Stimulated activated CD8-positive, alpha-beta memory T cell treated with anti-CD3 and anti-CD28 coated beads, Interleukin-15, amount 100 ng/mL, for 24 hours (primary cell): ENCODE results near the gene PLEKHA4.
A peak's percentile ranks its signal among the peaks of the same experiment; 100 is the strongest.
"Not testable (repeated sequence)": the region's sequence is repeated elsewhere in the genome, so short reads cannot be mapped to it uniquely, and the experiment has no call there.

ENCODE experiments used
- DNase-seq: peaks from one replicate; pipeline ENCODE4 v3.0.0-alpha.2; 2020; ENCODE audit warnings: low read depth

Gene PLEKHA4

DNA sequence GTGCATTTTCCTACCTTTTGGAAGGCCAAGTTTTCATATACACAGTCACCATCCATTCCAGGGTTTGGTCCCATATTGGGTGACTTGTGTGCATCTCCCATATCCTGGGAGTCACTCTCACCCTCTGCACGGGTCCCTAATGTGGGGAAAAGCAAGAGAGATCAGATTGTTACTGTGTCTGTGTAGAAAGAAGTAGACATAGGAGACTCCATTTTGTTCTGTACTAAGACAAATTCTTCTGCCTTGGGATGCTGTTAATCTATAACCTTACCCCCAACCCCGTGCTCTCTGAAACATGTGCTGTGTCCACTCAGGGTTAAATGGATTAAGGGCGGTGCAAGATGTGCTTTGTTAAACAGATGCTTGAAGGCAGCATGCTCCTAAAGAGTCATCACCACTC, 21.1 kb upstream of the PLEKHA4 start:
- not testable (repeated sequence) for DNase-seq

DNA sequence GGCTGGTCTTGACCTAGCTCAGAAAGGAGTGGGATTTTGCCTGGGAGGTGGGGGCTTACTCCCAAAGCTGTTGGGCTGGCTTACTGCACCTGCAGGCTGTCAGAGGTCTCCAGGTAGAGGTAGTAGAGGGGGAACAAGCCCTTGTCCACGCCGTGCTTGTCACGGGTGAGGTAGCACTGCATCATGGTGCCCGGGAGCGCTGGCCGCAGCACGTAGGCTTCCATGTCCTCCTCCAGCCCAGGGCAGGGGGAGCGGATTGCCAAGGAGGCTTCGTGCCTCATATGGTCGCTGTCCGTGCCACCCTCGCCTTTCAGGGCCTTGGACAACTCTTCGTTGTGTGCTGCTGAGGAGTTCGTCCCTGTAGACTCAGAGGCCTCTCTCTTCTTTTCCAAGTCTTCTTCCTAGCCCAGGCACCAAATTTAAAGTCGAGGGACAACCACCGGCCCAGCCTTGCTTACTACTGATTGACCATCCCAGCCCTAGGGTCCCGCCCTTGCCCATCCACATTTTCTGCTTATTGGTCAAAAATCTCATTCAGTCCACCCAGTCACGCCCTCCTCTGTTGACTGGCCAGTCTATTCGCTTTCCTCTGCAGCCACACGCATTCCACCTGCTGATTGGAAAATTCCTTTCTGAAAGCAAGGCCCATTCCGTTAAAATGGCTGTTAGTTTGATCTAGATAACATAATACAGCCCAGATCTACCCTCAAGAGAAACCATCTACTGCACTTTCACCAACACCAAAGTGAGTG, 19.6 kb upstream of the PLEKHA4 start:
- DNase-seq = no peak

DNA sequence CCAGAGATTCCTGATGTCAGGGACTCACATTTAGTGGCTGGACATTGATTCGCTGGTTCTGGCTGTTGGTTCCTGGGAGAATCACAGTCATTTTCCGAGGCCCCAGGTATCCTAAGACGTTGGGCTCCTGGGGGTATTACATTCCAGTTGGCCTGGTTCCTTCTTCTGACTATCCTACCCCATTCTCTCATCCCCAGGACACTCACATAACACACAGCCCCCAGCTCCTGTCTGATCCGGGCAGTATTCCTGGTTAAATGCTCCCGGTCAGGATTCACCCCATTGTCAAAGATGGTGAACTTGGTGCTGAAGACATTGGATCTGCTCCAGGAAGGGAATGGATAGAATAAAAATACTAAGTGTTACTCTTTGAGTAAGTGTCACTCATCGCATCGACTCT, 15.3 kb upstream of the PLEKHA4 start:
- no peak for DNase-seq

DNA sequence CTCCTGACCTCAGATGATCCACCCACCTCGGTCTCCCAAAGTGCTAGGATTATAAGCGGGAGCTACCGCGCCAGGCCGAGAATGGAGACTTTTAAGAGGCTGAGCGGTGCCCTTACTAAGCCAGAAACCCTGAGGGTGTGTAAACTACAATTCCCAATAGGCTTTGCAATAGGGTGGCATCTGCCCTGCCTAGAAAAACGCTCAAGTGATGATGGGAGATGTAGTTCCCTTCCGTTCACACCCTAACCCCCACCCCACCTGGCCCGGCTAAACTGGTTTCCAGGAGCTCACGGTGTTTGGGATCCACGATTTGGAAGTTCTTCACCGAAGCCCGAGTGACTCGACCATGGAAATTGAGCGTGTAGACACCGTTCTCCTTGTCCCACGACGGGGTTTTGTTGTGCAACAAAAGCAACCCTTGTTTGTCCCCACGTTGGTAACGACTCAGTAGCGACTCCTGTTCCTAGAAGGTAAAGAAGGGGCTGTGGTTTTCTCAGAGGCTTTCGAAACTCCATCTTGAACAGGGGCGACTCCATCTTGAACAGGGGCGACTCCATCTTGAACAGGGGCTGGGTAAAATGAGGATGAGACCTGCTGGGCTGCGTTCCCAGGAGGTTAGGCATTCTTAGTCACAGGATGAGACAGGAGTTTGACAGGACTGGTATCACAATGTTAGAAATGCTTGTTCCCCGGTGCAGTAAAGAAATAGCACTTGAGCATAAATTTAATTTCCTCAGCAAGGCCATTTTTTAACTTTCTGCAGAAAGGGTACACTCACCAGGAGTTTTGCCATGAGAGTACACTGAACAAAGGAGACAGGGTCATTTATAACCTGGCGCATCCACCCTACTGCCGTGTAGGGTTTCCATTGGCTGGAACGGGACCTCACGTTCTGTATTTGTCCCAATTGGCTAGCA, 13.6 kb upstream of the PLEKHA4 start:
- no peak for DNase-seq

DNA sequence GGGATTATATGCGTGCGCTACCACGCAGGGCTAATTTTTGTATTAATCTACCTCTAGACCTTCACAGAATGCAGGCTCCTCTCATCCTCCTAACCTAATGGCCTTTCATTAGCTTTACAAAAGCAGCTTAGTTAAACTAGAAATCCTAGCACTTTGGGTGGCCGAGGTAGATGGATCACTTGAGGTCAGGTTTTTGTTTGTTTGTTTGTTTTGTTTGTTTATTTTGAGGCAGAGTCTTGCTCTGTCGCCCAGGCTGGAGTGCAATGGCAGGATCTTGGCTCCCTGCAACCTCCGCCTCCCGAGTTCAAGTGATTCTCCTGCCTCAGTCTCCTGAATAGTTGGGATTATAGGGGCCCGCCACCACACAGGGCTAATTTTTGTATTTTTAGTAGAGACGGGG, 11.3 kb upstream of the PLEKHA4 start:
- not testable (repeated sequence) for DNase-seq

DNA sequence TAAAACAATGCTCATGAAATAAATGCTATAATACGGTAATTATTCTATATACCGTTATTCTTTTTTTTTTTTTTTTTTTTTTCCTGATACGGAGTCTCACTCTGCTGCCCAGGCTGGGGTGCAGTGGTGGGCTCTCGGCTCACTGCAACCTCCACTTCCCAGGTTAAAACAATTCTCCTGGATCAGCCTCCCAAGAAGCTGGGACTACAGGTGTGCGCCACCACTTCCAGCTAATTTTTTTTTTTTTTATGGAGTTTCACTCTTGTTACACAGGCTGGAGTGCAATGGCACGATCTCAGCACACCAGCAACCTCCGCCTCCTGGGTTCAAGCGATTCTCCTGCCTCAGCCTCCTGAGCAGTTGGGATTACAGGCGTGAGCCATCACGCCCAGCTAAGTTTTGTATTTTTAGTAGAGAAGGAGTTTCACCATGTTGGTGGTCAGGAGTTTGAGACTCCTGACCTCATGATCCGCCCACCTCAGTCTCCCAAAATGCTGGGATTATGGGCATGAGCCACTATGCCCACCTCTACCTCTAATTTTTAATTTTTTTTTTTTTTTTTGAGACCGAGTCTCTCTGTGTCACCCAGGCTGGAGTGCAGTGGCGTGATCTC, 10.7 kb upstream of the PLEKHA4 start:
- no peak for DNase-seq

DNA sequence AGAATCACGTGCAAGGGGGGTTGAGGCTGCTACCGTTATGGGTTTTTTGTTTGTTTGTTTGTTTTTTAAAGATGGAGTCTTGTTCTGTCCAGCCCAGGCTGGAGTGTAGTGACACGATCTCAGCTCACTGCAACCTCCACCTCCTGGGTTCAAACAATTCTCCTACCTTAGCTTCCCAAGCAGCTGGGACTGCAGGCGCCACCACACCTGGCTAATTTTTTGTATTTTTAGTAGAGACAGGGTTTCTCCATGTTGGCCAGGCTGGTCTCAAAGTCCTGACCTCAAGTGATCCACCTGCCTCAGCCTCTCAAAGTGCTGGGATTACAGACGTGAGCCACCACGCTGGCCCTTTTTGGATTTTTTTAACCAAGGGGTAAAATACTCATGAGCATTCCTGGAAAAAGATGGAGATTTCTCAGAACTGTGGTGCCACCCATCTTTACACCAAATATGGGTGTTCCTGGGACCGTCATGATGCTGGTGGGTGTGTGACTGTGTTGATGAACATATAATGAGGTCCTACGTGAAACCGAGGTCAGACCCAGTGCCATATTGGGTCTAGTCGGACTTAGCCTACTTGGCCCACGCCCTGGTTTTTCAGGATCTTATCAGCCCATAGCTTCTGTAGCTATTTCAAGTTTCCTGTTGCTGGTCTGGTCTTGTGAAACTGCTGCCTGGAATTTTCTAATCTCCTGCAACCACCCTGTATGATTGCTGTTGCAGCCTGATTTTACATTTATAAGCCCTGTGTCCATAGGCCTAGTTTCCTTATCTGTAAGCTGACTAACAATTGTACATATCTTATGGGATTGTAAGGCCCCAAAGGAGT, 10.0 kb upstream of the PLEKHA4 start:
- DNase-seq = no peak

DNA sequence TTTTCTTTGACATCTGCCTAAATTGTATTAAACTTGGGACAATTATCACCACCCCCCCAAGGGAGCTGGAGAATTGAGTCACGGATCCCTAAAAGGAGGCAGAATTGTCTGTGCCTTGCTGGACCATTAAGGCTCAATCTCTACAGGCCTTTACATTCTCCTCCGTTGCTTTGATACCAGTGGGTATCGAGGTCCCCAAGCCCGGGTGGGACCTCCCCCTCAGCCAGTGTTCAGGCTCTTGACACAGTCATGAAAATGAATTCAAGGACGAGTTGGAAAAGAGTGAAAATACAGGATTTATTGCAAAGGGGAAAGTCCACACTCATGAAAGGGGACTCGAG, 9.4 kb upstream of the PLEKHA4 start:
- no peak for DNase-seq

DNA sequence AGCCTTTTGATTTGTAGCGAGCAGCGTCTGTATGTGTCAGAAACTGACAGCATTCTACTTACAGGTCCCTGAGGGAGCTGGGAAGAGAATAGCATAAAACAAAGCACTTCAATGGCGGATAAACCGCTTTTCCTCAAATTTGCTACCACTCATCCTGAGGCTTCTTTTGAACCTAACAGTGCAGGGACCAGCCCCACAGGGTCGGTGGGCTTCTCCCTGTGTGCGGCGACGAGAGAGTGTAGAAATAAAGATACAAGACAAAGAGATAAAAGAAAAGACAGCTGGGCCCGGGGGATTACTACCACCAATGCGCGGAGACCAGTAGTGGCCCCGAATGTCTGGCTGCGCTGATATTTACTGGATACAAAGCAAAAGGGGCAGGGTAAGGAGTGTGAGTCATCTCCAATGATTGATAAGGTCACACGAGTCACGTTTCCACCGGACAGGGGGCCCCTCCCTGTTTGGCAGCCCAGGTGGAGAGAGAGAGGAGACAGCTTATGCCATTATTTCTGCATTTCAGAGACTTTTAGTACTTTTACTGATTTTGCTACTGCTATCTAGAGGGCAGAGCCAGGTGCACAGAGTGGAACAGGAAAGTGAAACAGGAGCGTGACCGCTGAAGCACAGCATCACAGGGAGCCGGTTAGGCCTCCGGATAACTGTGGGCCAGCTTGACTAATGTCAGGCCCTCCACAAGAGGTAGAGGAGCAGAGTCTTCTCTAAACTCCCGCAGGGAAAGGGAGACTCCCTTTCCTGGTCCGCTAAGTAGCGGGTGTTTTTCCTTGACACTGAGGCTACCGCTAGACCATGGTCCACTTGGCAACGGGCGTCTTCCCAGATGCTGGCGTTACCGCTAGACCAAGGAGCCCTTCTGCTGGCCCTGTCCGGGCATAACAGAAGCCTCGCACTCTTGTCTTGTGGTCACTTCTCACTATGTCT, 7.9 kb upstream of the PLEKHA4 start:
- DNase-seq = not testable (repeated sequence)

DNA sequence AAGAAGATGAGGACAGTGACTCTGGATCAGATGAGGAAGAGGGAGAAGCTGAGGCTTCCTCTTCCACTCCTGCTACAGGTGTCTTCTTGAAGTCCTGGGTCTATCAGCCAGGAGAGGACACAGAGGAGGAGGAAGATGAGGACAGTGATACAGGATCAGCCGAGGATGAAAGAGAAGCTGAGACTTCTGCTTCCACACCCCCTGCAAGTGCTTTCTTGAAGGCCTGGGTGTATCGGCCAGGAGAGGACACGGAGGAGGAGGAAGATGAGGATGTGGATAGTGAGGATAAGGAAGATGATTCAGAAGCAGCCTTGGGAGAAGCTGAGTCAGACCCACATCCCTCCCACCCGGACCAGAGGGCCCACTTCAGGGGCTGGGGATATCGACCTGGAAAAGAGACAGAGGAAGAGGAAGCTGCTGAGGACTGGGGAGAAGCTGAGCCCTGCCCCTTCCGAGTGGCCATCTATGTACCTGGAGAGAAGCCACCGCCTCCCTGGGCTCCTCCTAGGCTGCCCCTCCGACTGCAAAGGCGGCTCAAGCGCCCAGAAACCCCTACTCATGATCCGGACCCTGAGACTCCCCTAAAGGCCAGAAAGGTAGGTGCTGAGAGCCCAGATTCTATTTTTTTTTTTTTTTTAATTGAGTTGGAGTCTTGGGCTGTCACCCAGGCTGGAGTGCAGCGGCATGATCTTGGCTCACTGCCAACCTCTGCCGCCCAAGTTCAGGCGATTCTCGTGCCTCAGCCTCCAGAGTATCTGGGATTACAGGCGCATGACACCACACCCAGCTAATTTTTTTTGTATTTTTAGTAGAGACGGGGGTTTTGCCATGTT, 6.1 kb upstream of the PLEKHA4 start:
- no peak for DNase-seq

DNA sequence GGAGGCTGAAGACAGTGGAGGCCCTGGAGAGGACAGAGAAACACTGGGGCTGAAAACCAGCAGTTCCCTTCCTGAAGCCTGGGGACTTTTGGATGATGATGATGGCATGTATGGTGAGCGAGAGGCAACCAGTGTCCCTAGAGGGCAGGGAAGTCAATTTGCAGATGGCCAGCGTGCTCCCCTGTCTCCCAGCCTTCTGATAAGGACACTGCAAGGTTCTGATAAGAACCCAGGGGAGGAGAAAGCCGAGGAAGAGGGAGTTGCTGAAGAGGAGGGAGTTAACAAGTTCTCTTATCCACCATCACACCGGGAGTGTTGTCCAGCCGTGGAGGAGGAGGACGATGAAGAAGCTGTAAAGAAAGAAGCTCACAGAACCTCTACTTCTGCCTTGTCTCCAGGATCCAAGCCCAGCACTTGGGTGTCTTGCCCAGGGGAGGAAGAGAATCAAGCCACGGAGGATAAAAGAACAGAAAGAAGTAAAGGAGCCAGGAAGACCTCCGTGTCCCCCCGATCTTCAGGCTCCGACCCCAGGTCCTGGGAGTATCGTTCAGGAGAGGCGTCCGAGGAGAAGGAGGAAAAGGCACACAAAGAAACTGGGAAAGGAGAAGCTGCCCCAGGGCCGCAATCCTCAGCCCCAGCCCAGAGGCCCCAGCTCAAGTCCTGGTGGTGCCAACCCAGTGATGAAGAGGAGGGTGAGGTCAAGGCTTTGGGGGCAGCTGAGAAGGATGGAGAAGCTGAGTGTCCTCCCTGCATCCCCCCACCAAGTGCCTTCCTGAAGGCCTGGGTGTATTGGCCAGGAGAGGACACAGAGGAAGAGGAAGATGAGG, 5.3 kb upstream of the PLEKHA4 start:
- DNase-seq = no peak

DNA sequence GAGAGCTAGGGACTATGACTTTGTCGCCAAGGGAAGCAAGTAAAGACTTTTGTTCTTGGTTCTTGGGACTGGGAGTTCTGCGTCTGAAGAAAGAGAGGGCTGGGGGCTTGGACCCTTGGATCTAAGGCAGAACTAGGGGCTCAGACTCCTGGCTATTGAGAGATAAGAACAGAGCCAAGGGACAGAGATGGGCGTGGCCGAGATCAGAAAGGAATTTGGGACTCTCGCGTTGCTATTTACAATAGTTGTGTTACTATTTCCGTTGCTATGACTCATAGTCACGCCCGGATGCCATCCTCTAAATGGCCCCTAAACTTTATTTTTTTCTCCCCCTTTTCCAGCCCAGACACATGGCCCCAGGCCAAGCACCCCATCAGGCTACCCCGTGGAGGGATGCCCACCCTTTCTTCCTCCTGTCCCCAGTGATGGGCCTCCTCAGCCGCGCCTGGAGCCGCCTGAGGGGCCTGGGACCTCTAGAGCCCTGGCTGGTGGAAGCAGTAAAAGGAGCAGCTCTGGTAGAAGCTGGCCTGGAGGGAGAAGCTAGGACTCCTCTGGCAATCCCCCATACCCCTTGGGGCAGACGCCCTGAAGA, 4.6 kb upstream of the PLEKHA4 start:
- no peak for DNase-seq

DNA sequence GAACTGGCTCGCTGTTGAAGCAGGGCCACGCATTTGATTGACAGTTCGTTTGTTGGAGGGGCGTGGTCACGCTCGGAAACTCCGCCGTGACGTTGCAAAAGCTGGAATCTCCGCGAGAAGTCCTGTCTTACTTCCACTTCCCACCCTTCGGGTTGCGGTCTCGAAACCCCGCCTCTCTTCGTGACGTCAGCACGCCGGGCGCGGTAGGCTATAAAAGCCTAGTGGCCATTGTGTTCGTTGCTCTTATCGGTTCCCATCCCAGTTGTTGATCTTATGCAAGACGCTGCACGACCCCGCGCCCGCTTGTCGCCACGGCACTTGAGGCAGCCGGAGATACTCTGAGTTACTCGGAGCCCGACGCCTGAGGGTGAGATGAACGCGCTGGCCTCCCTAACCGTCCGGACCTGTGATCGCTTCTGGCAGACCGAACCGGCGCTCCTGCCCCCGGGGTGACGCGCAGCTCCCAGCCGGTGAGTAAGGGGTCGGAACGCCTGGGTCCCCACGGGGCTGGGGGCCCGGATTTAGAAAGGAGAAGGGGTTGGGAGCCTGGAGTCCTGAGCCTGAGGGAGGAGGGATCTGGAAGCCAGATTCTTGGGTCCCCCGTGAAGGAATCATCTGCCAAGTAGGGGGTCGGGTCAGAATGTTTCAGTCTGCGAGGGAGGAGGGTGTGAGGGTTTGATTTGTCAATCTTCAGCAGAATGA, 3.9 kb upstream of the PLEKHA4 start, which contains the start of gene PPP1R15A:
PPP1R15A (plus strand) TSS at position 240 of the 702 bp plus-strand sequence. CDS start 813 bp downstream, outside the sequence.
- DNase-seq = peak; percentile 100

DNA sequence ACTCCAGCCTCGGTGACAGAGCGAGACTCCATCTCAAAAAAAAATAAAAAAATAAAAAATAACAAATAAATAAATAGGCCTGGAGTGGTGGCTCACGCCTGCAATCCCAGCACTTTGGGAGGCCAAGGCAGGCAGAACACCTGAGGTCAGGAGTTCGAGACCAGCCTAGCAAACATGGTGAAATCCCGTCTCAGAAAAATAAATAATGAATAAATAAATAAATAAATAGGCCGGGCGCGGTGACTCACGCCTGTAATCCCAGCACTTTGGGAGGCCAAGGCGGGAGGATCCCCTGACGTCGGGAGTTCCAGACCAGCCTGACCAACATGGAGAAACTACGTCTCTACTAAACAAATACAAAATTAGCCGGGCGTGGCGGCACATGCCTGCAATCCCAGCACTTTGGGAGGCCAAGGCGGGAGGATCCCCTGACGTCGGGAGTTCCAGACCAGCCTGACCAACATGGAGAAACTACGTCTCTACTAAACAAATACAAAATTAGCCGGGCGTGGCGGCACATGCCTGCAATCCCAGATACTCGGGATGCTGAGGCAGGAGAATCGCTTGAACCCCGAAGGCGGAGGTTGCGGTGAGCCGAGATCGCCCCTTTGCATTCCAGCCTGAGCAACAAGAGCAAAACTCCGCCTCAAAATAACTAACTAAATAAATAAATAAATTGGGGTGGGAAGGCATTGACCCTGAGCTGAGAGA, 3.2 kb upstream of the PLEKHA4 start:
- not testable (repeated sequence) for DNase-seq

DNA sequence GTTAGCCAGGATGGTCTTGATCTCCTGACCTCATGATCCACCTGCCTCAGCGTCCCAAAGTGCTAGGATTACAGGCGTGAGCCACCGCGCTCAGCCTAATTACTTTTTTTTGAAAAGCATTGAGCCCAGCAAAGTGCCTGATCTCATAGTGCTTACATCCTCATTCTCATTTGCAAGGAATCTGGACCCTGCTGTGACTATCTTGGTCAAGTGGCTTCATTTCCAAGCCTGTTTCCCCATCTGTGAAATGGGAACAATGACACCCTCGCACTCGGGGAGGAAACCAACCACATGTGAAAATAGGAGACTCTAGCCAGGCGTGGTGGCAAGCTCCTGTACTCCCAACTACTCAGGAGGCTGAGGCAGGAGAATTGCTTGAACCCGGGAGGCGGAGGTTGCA, 1.6 kb upstream of the PLEKHA4 start:
- DNase-seq = no peak

DNA sequence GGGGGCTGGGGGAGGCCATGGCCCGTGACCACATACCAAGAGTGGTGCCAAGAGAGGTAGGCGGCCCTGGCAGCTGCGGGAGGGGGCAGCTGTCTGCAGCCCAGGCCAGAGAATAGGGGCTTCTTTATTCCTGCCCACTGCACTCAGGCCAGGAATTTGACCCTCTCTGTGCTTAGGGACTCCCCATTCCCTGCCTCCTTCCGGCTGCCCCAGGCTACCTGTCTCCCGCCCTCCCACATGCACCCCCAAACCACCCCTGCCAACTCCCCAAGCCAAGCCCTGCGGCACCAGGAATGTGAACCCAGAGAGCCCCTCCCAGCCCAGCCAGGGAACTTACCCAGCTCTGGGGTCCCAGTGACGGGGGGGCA, 687 bp downstream of the PLEKHA4 start:
- no peak for DNase-seq

DNA sequence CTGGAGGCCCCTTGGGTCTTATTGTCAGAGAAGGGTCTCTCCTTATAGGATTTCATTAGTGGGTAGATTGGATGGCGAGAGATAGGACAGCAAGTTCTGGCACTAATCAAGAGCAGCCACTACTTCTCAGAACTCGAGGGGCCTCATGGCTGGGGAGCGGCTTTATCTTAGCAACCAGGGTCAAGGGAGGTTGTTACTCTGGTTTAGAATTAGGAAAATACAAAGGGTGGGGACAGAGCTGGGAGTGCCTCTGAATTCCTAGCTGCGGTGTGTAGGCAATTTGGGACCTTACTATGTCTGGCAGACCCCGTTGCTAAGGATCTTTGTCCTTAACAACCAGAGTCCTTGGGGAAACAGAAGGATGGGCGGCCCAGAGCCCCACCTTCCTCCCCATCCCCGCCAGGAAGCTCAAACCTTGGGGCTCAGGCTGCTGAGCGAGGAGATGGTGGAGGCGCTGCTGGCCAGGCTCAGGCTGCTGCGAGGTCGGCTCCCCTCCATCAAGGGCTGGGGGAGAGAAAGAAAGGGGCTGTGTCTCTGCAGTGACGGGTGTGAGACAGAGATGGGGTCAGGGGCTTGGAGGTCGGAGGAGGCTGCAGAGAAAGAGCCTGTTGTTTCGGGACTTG, 1.2 kb downstream of the PLEKHA4 start:
- no peak for DNase-seq
